ENCODE measurements around the gene ZNF148. TPM values are rescaled to one million over a fixed set of nuclear protein-coding genes. Genes with fewer than 3 reads are reported as not detected.

Gene ZNF148
- total RNA-seq, 1 experiment from 2014 or later: 47.8 TPM

- BruUV-seq (replicated peaks): no TSS peak
- intact Hi-C loops (cut with micrococcal nuclease; ENCODE audit: unreplicated experiment): no loop called here
- no peak for DNase-seq (ENCODE audit: low spot score)
Measured at GRCh38 chr3:125316246-125316645, 58.9 kb downstream of the ZNF148 start.

DNA sequence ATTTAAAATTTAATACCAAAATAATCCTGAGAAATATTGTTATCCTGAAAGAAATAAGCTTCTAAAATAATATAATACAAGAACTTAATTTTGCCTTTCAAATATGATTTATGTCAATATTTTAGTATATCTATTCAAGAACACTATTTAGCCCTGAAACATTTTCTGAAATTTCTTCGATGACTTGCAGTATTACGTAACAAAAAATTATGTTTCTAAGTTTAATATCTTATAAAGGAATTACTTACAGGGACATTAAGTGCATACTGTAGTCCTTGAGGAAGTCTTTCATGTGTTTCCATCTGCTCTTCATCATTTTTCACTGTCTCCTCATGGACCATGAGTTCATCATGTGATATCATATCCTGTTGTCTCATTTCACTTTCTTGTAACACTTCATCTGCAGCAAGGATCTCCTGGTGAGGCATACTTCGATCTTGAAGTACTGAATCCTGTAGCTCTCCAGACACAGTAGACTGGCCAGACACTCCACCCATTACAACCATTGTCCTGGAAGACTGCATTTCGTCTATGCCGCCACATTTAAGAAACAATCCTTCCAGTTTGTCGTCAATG is 62.0 kb downstream of the ZNF148 start:
- DNase-seq (ENCODE audit: low spot score): no peak
- H3K36me3 ChIP-seq (ENCODE audit: insufficient read depth, low read length, poor library complexity, severe bottlenecking): peaks cover 36% of the 10 kb centered on the region
- intact Hi-C loops (cut with micrococcal nuclease; ENCODE audit: unreplicated experiment): no loop called here
- TF ChIP-seq CTCF (conservative IDR thresholded peaks at IDR 0.05; ENCODE audit: low read depth, low read length): no peak
- TF ChIP-seq EZH2 (IDR thresholded peaks at IDR 0.05; ENCODE audit: borderline replicate concordance, low read depth, low read length, poor library complexity, severe bottlenecking): no peak
- H3K27ac ChIP-seq (ENCODE audit: low read depth, low read length, poor library complexity, severe bottlenecking): peak overlapping the region; percentile 2
- H3K4me1 ChIP-seq (ENCODE audit: insufficient read depth, low read length, poor library complexity, severe bottlenecking): peaks cover 5% of the 10 kb centered on the region
- ChIA-PET POLR2A (ENCODE audit: low non-redundant PET) (interaction anchor here (0.6 kb wide), 1 partner anchor 9 kb away, joined by 6 read pairs; no protein-coding TSS in a partner anchor), CTCF (no interaction called here)
- no peaks in the 10 kb centered on the region for H3K27me3 ChIP-seq (replicated peaks; ENCODE audit: insufficient read depth, low read depth, low read length, poor library complexity)
- H3K4me3 ChIP-seq (ENCODE audit: low read depth, low read length, poor library complexity, severe bottlenecking): no peak overlapping the region
- H3K9me3 ChIP-seq (ENCODE audit: low read depth, low read length, poor library complexity, severe bottlenecking): peaks cover 6% of the 10 kb centered on the region
- no TSS peak for BruUV-seq (replicated peaks)

More at GRCh38 chr3:125316246-125316645, 58.9 kb downstream of the ZNF148 start:
- Histone ChIP-seq H3K9me3 (ENCODE audit: low read depth, low read length, poor library complexity, severe bottlenecking) (no peaks in the 10 kb centered on the region), H3K36me3 (ENCODE audit: insufficient read depth, low read length, poor library complexity, severe bottlenecking) (peaks cover 25% of the 10 kb centered on the region), H3K27ac (ENCODE audit: low read depth, low read length, poor library complexity, severe bottlenecking) (no peak overlapping the region), H3K4me1 (ENCODE audit: insufficient read depth, low read length, poor library complexity, severe bottlenecking) (peaks cover 21% of the 10 kb centered on the region), H3K27me3 (replicated peaks; ENCODE audit: insufficient read depth, low read depth, low read length, poor library complexity) (no peaks in the 10 kb centered on the region), H3K4me3 (ENCODE audit: low read depth, low read length, poor library complexity, severe bottlenecking) (no peak overlapping the region)
- TF ChIP-seq EZH2 (IDR thresholded peaks at IDR 0.05; ENCODE audit: borderline replicate concordance, low read depth, low read length, poor library complexity, severe bottlenecking): no peak
- no peak for TF ChIP-seq CTCF (conservative IDR thresholded peaks at IDR 0.05; ENCODE audit: low read depth, low read length)
- ChIA-PET POLR2A (ENCODE audit: low non-redundant PET) (no interaction called here), CTCF (no interaction called here)

- Histone ChIP-seq H3K36me3 (ENCODE audit: insufficient read depth, low read length, poor library complexity, severe bottlenecking) (peaks cover 36% of the 10 kb centered on the region), H3K4me3 (ENCODE audit: low read depth, low read length, poor library complexity, severe bottlenecking) (no peak overlapping the region), H3K9me3 (ENCODE audit: low read depth, low read length, poor library complexity, severe bottlenecking) (peaks cover 6% of the 10 kb centered on the region), H3K4me1 (ENCODE audit: insufficient read depth, low read length, poor library complexity, severe bottlenecking) (no peaks in the 10 kb centered on the region), H3K27ac (ENCODE audit: low read depth, low read length, poor library complexity, severe bottlenecking) (no peak overlapping the region), H3K27me3 (replicated peaks; ENCODE audit: insufficient read depth, low read depth, low read length, poor library complexity) (no peaks in the 10 kb centered on the region)
- DNase-seq (ENCODE audit: low spot score): no peak
- ChIA-PET POLR2A (ENCODE audit: low non-redundant PET) (interaction anchor here (0.6 kb wide), 1 partner anchor 18 kb away, joined by 3 read pairs; no protein-coding TSS in a partner anchor), CTCF (interaction anchor here (0.6 kb wide), 1 partner anchor 131 kb away, joined by 4 read pairs; no protein-coding TSS in a partner anchor)
- BruUV-seq (replicated peaks): no TSS peak
- TF ChIP-seq EZH2 (IDR thresholded peaks at IDR 0.05; ENCODE audit: borderline replicate concordance, low read depth, low read length, poor library complexity, severe bottlenecking) (no peak), CTCF (conservative IDR thresholded peaks at IDR 0.05; ENCODE audit: low read depth, low read length) (no peak)
- intact Hi-C loops (cut with micrococcal nuclease; ENCODE audit: unreplicated experiment): no loop called here
Measured at GRCh38 chr3:125310623-125311081, 64.5 kb downstream of the ZNF148 start.
